ENCODE results near the gene AUTS2. TPM values are rescaled to one million over a fixed set of nuclear protein-coding genes. Genes with fewer than 3 reads are reported as not detected.

The AUTS2 gene
- total RNA-seq, 1 donor from 2014 or later, result 94.1 TPM

DNA sequence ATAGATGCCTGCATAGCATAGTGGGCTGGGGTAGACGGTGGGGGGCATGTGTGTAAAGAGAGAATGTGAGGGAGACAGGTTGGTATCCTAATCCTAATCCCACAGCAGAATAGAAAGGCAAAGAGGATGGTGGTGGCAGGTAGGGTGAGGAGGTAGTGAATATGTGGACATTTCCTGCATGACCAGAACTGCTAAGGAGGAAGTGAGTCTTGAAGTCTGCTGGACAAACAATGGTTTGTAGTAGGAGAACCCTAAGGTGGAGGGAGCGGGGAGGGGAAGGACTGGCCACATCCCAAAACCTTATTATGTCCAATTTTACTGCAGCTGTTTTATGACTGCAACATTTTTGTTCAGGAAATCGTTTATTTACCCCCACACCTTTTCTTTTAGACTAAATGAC, 279.7 kb downstream of the AUTS2 start:
- Mint-ChIP-seq H3K9me3 (peaks cover 7% of the 10 kb centered on the region), H3K4me1 (ENCODE audit: unreplicated experiment) (peaks cover 31% of the 10 kb centered on the region), H3K36me3 (peaks cover 3% of the 10 kb centered on the region), H3K27ac (no peak overlapping the region), H3K4me3 (no peak overlapping the region), H3K27me3 (peaks cover 3% of the 10 kb centered on the region)
- DNase-seq (ENCODE audit: extremely low spot score, unreplicated experiment), result no peak
- TF ChIP-seq, protein P1, sequence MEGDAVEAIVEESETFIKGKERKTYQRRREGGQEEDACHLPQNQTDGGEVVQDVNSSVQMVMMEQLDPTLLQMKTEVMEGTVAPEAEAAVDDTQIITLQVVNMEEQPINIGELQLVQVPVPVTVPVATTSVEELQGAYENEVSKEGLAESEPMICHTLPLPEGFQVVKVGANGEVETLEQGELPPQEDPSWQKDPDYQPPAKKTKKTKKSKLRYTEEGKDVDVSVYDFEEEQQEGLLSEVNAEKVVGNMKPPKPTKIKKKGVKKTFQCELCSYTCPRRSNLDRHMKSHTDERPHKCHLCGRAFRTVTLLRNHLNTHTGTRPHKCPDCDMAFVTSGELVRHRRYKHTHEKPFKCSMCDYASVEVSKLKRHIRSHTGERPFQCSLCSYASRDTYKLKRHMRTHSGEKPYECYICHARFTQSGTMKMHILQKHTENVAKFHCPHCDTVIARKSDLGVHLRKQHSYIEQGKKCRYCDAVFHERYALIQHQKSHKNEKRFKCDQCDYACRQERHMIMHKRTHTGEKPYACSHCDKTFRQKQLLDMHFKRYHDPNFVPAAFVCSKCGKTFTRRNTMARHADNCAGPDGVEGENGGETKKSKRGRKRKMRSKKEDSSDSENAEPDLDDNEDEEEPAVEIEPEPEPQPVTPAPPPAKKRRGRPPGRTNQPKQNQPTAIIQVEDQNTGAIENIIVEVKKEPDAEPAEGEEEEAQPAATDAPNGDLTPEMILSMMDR (conservative IDR thresholded peaks at IDR 0.05), result no peak

DNA sequence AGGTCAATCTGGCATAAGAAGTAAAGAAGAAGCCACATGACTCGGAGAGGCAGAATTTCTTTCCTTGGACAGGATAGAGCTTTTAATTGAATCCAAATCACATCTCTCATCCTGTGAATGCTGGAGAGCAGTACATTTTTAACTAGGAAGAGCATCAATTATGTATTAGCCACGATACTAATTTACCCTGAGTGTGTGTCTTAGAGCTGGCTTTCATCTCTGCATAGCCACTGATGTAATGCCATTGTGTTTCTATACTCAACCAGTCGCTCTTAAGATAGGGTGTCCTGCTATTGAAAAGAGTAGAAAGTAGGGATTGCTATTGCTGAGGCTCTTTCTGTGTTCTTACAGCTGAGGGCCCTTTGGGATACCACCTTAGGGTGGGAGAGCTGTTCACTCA, 280.3 kb downstream of the AUTS2 start:
- Mint-ChIP-seq H3K4me1 (ENCODE audit: unreplicated experiment) (peaks cover 30% of the 10 kb centered on the region), H3K4me3 (no peak overlapping the region), H3K36me3 (peaks cover 4% of the 10 kb centered on the region), H3K27me3 (peaks cover 3% of the 10 kb centered on the region), H3K27ac (no peak overlapping the region), H3K9me3 (peaks cover 7% of the 10 kb centered on the region)
- TF ChIP-seq, protein P1 (conservative IDR thresholded peaks at IDR 0.05), result no peak
- DNase-seq (ENCODE audit: extremely low spot score, unreplicated experiment), result no peak

DNA sequence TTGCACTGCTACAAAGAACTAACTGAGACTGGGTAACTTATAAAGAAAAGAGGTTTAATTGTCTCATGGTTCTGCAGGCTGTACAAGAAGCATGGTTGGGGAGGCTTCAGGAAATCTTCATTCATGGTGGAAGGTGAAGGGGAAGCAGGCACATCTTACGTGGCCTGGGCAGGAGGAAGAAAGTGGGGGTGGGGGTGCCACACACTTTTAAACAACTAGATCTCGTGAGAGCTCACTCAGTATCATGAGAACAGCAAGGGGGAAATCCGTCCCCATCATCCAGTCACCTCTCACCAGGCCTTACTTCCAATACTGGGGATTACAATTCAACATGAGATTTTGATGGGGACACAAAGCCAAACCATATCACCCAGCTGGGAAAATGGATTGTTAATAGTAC, 281.7 kb downstream of the AUTS2 start:
- H3K27ac Mint-ChIP-seq, result no peak overlapping the region
- TF ChIP-seq, protein P1 (conservative IDR thresholded peaks at IDR 0.05), result no peak
- peaks cover 31% of the 10 kb centered on the region for H3K4me1 Mint-ChIP-seq (ENCODE audit: unreplicated experiment)
- peaks cover 3% of the 10 kb centered on the region for H3K27me3 Mint-ChIP-seq
- DNase-seq (ENCODE audit: extremely low spot score, unreplicated experiment), result no peak
- peaks cover 4% of the 10 kb centered on the region for H3K9me3 Mint-ChIP-seq
- no peak overlapping the region for H3K4me3 Mint-ChIP-seq
- H3K36me3 Mint-ChIP-seq, result peaks cover 5% of the 10 kb centered on the region

DNA sequence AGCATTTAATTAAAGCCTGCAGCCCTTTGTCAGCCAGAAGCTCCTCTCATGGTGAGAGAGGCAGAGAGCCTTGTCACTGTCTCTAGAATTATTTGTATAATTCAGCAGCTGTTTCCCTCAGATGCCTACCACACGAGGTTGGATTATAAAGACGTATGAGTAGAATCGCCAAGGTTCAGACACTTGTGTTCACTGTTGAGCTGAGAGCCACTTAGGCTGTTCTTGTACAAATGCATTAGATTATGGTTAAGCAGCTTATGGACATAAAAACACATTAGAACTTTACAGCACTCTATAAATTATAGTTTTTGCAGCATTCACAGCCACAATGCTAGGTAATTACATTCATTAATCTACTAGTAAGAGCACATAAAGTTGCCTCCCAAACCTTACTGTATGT, 282.6 kb downstream of the AUTS2 start:
- DNase-seq (ENCODE audit: extremely low spot score, unreplicated experiment), result no peak
- peaks cover 3% of the 10 kb centered on the region for H3K27me3 Mint-ChIP-seq
- TF ChIP-seq, protein P1 (conservative IDR thresholded peaks at IDR 0.05), result no peak
- H3K36me3 Mint-ChIP-seq, result peaks cover 5% of the 10 kb centered on the region
- H3K4me1 Mint-ChIP-seq (ENCODE audit: unreplicated experiment), result peaks cover 33% of the 10 kb centered on the region
- peaks cover 4% of the 10 kb centered on the region for H3K9me3 Mint-ChIP-seq
- no peak overlapping the region for H3K27ac Mint-ChIP-seq
- no peak overlapping the region for H3K4me3 Mint-ChIP-seq

DNA sequence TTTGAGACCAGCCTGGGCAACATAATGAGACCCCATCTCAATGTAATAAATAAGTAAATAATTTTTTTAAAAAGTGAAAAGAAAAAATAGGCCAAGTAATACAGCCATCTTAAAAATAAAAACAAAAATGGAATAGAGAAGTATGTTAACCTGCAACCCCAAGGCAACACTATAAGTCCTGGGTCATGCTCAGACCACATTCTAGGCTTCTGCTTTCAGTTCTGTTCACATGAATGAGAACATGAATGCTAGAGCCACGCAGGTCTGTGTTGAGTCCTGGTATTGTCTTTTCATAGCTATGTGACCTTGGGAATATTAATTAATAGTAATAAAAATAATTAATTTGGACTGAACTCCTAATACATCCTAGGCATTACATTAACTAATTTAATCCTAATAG, 284.0 kb downstream of the AUTS2 start:
- no peak overlapping the region for H3K27ac Mint-ChIP-seq
- H3K4me1 Mint-ChIP-seq (ENCODE audit: unreplicated experiment), result peaks cover 36% of the 10 kb centered on the region
- TF ChIP-seq, protein P1 (conservative IDR thresholded peaks at IDR 0.05), result no peak
- peaks cover 4% of the 10 kb centered on the region for H3K9me3 Mint-ChIP-seq
- no peak for DNase-seq (ENCODE audit: extremely low spot score, unreplicated experiment)
- peaks cover 3% of the 10 kb centered on the region for H3K27me3 Mint-ChIP-seq
- peaks cover 5% of the 10 kb centered on the region for H3K36me3 Mint-ChIP-seq
- H3K4me3 Mint-ChIP-seq, result no peak overlapping the region

DNA sequence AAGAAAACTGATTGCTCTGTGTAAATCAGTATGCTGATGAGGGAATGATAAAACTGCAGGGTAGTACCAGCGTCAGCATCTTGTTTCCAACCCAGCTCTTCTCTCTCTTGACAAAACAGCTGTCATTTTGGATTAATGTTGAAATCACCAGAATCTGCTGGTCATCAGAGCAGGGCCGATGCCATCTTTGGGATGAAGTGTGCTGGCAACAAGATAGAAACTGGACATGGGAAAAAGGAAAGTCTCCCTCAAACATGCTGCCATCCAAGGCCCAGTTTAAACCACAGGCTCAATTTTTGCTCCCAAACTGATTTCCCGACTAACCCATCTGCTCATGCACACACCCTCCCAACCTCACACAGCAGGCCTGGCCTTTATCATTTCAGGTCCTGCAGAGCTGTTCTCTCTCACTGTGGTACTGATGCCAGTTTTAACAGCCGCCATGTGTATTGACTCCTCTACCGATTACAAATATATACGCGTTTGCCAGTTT, 285.2 kb downstream of the AUTS2 start:
- Mint-ChIP-seq H3K27ac (no peak overlapping the region), H3K36me3 (peaks cover 5% of the 10 kb centered on the region), H3K4me3 (no peak overlapping the region), H3K27me3 (no peaks in the 10 kb centered on the region), H3K9me3 (peaks cover 4% of the 10 kb centered on the region), H3K4me1 (ENCODE audit: unreplicated experiment) (peaks cover 32% of the 10 kb centered on the region)
- TF ChIP-seq, protein P1 (conservative IDR thresholded peaks at IDR 0.05), result no peak
- DNase-seq (ENCODE audit: extremely low spot score, unreplicated experiment), result no peak
